WERI-Rb-1 (cell line): ENCODE results near the gene ANKRD33.

Experiments used
- DNase-seq: peaks from one replicate; pipeline ENCODE4 v3.0.0-alpha.2; 2020
- H3K27ac ChIP-seq: fragments of 250-450 bp; sonication (Bioruptor Pico); 2 replicates; pipeline ENCODE4 v1.5.1; 2020; ENCODE audit warnings: mild to moderate bottlenecking, moderate library complexity
- H3K27me3 ChIP-seq: fragments of 250-450 bp; sonication (Bioruptor Pico); 2 replicates; pipeline ENCODE4 v1.5.1; 2021; ENCODE audit warnings: mild to moderate bottlenecking, low read depth, moderate library complexity; ENCODE audit not compliant: insufficient read depth, severe bottlenecking
- H3K36me3 ChIP-seq: fragments of 250-450 bp; sonication (Bioruptor Pico); 2 replicates; pipeline ENCODE4 v1.5.1; 2020; ENCODE audit warnings: mild to moderate bottlenecking, moderate library complexity
- H3K4me3 ChIP-seq: 2 replicates; pipeline ENCODE4 v1.5.1; 2011; ENCODE audit warnings: low read depth, mild to moderate bottlenecking, control low read depth, low read length
- H3K9me3 ChIP-seq: fragments of 250-450 bp; sonication (Bioruptor Pico); 2 replicates; pipeline ENCODE4 v1.5.1; 2021; ENCODE audit warnings: mild to moderate bottlenecking, moderate library complexity; ENCODE audit not compliant: severe bottlenecking
- TF ChIP-seq, protein P1 (sequence below): IDR thresholded peaks from 2 replicates; pipeline ENCODE4 v1.5.1; 2011; ENCODE audit warnings: low read depth, mild to moderate bottlenecking, control low read depth, inconsistent platforms, low read length

The ANKRD33 gene

DNA sequence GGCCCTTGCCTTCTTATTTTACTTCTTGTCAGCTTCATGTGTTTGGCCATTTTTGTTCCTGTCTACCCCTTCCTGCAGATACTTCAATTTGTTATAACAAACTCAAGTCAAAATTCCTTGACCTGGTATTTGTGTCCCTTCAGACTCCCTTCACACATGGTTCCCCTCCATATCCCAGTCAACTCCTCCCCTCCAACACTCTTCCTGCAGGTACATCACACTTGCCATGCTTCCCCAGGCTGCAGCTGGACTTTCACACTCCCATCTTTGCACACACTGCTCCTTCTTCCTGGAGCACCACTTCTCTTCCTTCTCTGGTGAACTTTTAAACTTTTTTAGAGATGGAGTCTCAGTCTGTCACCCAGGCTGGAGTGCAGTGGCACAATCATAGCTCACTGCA is 20.5 kb upstream of the ANKRD33 start:
- Histone ChIP-seq H3K27ac (no peak overlapping the region; the same call in 1 of the 2 replicates), H3K4me3 (no peak overlapping the region), H3K36me3 (no peaks in the 10 kb centered on the region), H3K27me3 (no peaks in the 10 kb centered on the region), H3K9me3 (no peaks in the 10 kb centered on the region)
- DNase-seq = no peak
- TF ChIP-seq, protein P1, sequence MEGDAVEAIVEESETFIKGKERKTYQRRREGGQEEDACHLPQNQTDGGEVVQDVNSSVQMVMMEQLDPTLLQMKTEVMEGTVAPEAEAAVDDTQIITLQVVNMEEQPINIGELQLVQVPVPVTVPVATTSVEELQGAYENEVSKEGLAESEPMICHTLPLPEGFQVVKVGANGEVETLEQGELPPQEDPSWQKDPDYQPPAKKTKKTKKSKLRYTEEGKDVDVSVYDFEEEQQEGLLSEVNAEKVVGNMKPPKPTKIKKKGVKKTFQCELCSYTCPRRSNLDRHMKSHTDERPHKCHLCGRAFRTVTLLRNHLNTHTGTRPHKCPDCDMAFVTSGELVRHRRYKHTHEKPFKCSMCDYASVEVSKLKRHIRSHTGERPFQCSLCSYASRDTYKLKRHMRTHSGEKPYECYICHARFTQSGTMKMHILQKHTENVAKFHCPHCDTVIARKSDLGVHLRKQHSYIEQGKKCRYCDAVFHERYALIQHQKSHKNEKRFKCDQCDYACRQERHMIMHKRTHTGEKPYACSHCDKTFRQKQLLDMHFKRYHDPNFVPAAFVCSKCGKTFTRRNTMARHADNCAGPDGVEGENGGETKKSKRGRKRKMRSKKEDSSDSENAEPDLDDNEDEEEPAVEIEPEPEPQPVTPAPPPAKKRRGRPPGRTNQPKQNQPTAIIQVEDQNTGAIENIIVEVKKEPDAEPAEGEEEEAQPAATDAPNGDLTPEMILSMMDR = no peak

DNA sequence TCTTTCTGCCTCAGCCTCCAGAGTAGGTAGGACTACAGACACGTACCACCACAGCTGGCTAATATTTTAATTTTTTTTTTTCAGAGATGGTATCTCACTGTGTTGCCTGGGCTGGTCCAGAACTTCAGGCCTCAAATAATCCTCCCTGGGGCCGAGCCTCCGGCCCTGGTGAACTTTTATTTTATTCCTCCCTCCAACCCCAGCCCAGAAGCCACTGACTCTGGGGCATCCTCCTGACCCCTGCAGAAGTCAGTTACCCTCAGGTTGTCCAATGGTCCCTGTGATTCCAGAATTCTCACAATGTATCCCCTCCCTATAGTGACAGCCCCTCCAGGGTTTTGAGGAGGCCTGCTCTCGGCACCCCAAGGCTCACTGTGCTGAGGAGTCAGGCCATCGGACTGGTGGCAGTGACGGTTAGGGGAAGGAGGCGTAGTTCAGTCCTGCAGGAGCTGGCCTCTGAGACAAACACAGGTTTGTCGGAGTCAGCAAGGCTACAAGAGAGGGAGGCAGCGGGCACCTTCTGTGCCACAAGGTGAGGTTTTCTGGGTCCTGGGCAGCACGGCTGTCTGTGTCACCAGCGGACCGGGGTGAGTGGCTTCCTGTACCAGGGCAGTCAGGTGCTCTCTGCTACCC is 20.0 kb upstream of the ANKRD33 start:
- H3K4me3 ChIP-seq = peak overlapping the region; percentile 56
- no peak for DNase-seq
- TF ChIP-seq, protein P1 = no peak
- H3K36me3 ChIP-seq = no peaks in the 10 kb centered on the region
- H3K27ac ChIP-seq = peak overlapping the region; percentile 92
- no peaks in the 10 kb centered on the region for H3K9me3 ChIP-seq
- H3K27me3 ChIP-seq = no peaks in the 10 kb centered on the region

DNA sequence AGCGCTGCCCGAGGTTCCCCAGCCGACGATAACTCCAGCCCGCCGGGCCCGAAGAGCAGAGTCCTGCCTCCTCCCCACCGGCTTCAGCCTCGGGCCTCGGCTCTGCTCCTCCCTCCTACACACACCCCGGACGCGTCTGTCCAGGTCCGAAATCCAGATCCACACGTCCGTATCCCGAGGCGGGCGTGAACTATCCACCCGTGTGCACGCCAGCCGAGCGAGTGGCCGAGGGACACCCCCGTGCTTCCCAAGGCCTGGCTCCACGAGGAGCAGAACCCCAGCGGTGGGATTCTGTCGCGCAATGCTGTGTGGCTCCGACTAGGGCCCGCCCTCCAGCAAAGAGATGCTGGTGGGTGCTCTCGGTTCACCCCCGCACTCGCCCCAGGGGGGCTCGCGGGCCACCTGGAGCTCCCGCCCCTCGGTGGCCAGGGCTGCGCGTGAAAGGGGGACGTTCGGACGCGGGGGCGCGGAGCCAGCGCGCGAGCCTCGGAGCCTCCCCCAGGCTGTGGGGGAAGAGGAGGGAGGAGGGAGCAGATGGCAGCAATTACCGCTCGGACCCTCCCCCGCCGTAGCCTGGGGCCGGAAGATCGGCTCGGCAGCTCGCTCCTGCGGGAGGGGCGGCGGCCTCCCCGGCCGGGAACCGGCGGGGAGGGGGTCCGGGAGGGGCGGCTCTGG is 18.9 kb upstream of the ANKRD33 start:
- Histone ChIP-seq H3K4me3 (peak overlapping the region; percentile 56), H3K27ac (peak overlapping the region; percentile 92)
- peak; percentile 89 for DNase-seq

DNA sequence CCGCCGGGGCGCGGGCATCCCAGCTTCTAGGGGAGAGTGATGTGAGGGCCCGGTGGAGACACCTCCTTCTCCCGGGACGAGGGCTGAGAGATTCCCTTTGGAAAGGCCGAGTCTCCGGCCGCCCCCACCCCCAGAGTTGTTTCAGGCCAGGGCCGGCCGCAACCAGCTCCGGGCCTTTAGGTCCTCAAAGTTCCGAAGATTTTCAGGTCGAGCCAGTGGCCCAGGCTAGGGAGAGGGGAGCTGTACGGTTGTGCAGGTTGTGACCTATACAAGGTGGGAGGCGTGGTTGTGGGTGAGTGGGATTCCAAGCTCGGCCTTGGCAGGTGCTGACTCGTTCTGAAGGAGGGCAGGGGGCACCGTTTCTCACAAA is 18.4 kb upstream of the ANKRD33 start:
- H3K36me3 ChIP-seq = no peaks in the 10 kb centered on the region
- DNase-seq = no peak
- H3K9me3 ChIP-seq = no peaks in the 10 kb centered on the region
- no peaks in the 10 kb centered on the region for H3K27me3 ChIP-seq
- TF ChIP-seq, protein P1 = no peak
- peak overlapping the region; percentile 56 for H3K4me3 ChIP-seq
- peak overlapping the region; percentile 92 for H3K27ac ChIP-seq

More for the DNA sequence above, 18.9 kb upstream of the ANKRD33 start:
- H3K9me3 ChIP-seq = no peaks in the 10 kb centered on the region
- TF ChIP-seq, protein P1 = no peak
- no peaks in the 10 kb centered on the region for H3K36me3 ChIP-seq
- no peaks in the 10 kb centered on the region for H3K27me3 ChIP-seq

DNA sequence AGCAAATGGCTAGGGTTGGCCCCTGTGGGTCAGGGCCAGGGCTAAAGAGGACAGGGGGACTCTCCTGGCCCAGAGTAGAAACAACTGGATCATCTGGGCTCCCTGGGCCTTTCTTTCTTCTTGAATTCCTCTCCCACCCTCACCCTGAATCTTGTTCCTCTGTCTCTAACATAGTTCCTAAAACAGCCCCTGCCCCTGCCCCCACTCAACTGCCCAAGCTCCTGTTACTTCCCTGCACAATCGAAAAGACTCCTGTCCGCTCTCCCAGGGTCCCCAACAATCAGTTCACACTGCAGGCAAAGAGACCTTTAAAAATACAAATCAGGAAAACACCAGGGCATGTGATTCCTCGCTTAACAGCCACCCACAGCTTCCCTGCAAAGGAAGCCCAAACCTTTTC is 18.0 kb upstream of the ANKRD33 start:
- Histone ChIP-seq H3K4me3 (peak overlapping the region; percentile 56), H3K36me3 (no peaks in the 10 kb centered on the region), H3K27ac (peak overlapping the region; percentile 92), H3K27me3 (no peaks in the 10 kb centered on the region), H3K9me3 (no peaks in the 10 kb centered on the region)
- TF ChIP-seq, protein P1 = no peak
- no peak for DNase-seq
